Transverse colon (tissue), 4 donors: ENCODE data around the gene MRS2.
"Not testable (repeated sequence)": the region's sequence is repeated elsewhere in the genome, so short reads cannot be mapped to it uniquely, and the experiment has no call there.

Experiments used
- CTCF ChIP-seq, 5 experiments: fragments of 200-600 bp in 3 of 5; fragments of 450-650 bp in 2 of 5; sonication (generic) in 3 of 5; IDR thresholded peaks; 1 replicate in 2 of 5; 2 replicates in 3 of 5; pipeline ENCODE4 v1.5.1; 2016 to 2017; ENCODE audit warnings: antibody characterized with exemption in 5 of 5, inconsistent platforms in 3 of 5, mild to moderate bottlenecking in 2 of 5, moderate library complexity in 1 of 5
- POLR2A ChIP-seq: fragments of 450-650 bp; IDR thresholded peaks from one replicate; pipeline ENCODE4 v1.6.1; 2016; ENCODE audit warnings: antibody characterized with exemption, mild to moderate bottlenecking, moderate library complexity
- POLR2AphosphoS5 ChIP-seq, 3 donors: sonication (generic); formaldehyde crosslinking; IDR thresholded peaks; one replicate each; pipeline ENCODE4 v1.6.1; 2016; ENCODE audit warnings: antibody characterized with exemption in 3 of 3

DNA sequence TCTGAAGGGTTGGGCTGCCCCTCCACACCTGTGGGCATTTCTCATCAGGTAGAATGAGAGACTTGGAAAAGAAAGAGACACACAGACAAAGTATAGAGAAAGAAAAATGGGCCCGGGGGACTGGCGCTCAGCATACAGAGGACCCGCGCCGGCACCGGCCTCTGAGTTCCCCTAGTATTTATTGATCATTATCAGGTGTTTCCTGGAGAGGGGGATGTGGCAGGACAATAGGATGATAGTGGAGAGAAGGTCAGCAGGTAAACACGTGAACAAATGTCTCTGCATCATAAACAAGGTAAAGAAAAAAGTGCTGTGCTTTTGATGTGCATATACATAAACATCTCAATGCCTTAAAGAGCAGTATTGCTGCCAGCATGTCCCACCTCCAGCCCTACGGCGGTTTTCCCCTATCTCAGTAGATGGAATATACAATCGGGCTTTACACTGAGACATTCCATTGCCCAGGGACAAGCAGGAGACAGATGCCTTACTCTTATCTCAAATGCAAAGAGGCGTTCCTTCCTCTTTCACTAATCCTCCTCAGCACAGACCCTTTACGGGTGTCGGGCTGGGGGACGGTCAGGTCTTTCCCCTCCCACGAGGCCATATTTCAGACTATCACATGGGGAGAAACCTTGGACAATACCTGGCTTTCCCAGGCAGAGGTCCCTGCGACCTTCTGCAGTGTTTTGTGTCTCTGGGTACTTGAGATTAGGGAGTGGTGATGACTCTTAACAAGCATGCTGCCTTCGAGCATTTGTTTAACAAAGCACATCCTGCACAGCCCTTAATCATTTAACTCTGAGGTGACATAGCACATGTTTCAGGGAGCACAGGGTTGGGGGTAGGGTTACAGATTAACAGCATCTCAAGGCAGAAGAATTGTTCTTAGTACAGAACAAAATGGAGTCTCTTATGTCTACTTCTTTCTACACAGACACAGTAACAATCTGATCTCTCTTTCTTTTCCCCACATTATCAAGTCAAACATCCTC is 2.4 kb upstream of the MRS2 start:
- TF ChIP-seq CTCF (IDR thresholded peaks at IDR 0.05); POLR2AphosphoS5 (IDR thresholded peaks at IDR 0.05); POLR2A: not testable (repeated sequence)
